ENCODE results near the gene EPYC. TPM values are rescaled to one million over a fixed set of nuclear protein-coding genes. Genes with fewer than 3 reads are reported as not detected.
A peak's percentile ranks its signal among the peaks of the same experiment; 100 is the strongest.
"Not testable (repeated sequence)": the region's sequence is repeated elsewhere in the genome, so short reads cannot be mapped to it uniquely, and the experiment has no call there.

EPYC gene
- total and polyA plus RNA-seq, 12 donors: 0.78 TPM; not detected in 11

- Histone ChIP-seq H3K4me3 (no peak overlapping the region), H3K9me3 (replicated peaks in 1 of 3) (no peaks in the 10 kb centered on the region), H3K27me3 (no peaks in the 10 kb centered on the region), H3K4me1 (replicated peaks in 1 of 2) (no peaks in the 10 kb centered on the region), H3K36me3 (replicated peaks in 1 of 2) (no peaks in the 10 kb centered on the region), H3K27ac (no peak overlapping the region)
- no peak for DNase-seq
- 91 to 100% (median 96%) methylated on average over 1 of the region's 1 CpG for WGBS, 4 donors
- TF ChIP-seq CTCF (IDR thresholded peaks at IDR 0.05) (no peak), POLR2A (IDR thresholded peaks at IDR 0.05) (no peak)
- intact Hi-C loops (cut with DNase I): no loop called here
These were observed 17.7 kb downstream of the EPYC start for GRCh38 chr12:90987101-90987500.

GRCh38 chr12:90985331-90985730 is 19.4 kb downstream of the EPYC start:
- H3K9me3 ChIP-seq (replicated peaks in 1 of 3); DNase-seq; H3K36me3 ChIP-seq (replicated peaks in 1 of 2); H3K4me3 ChIP-seq; H3K27ac ChIP-seq; H3K4me1 ChIP-seq (replicated peaks in 1 of 2); intact Hi-C loops (cut with DNase I); H3K27me3 ChIP-seq: not testable (repeated sequence)
- WGBS, 4 donors: 73 to 86% (median 82%) methylated on average over 3 of the region's 3 CpGs

GRCh38 chr12:90984114-90984513 is 20.7 kb downstream of the EPYC start:
- Histone ChIP-seq H3K4me1 (replicated peaks in 1 of 2) (no peaks in the 10 kb centered on the region), H3K36me3 (replicated peaks in 1 of 2) (no peaks in the 10 kb centered on the region), H3K4me3 (no peak overlapping the region), H3K9me3 (replicated peaks in 1 of 3) (no peaks in the 10 kb centered on the region), H3K27me3 (no peaks in the 10 kb centered on the region), H3K27ac (no peak overlapping the region)
- intact Hi-C loops (cut with DNase I): loop anchor here in 1 of 2 donors (5.0 kb wide), 1 partner anchor 373 kb away; no protein-coding TSS in a partner anchor
- TF ChIP-seq CTCF (IDR thresholded peaks at IDR 0.05): no peak
- no peak for TF ChIP-seq POLR2A (IDR thresholded peaks at IDR 0.05)
- no peak for DNase-seq
- 69 to 84% (median 82%) methylated on average over 3 of the region's 3 CpGs for WGBS, 4 donors

GRCh38 chr12:90982170-90982569 is 22.6 kb downstream of the EPYC start:
- Histone ChIP-seq H3K36me3 (replicated peaks in 1 of 2) (no peaks in the 10 kb centered on the region), H3K9me3 (replicated peaks in 1 of 3) (no peaks in the 10 kb centered on the region), H3K4me1 (replicated peaks in 1 of 2) (no peaks in the 10 kb centered on the region), H3K4me3 (no peak overlapping the region), H3K27me3 (no peaks in the 10 kb centered on the region), H3K27ac (no peak overlapping the region)
- 91 to 95% (median 92%) methylated on average over 1 of the region's 1 CpG for WGBS, 4 donors
- intact Hi-C loops (cut with DNase I): loop anchor here in 1 of 2 donors (5.0 kb wide), 1 partner anchor 375 kb away; no protein-coding TSS in a partner anchor
- no peak for DNase-seq
- no peak for TF ChIP-seq POLR2A (IDR thresholded peaks at IDR 0.05)
- no peak for TF ChIP-seq CTCF (IDR thresholded peaks at IDR 0.05)

GRCh38 chr12:90979951-90980350 is 24.8 kb downstream of the EPYC start:
- no peak overlapping the region for H3K4me3 ChIP-seq
- TF ChIP-seq CTCF (IDR thresholded peaks at IDR 0.05) (no peak), POLR2A (IDR thresholded peaks at IDR 0.05) (no peak)
- intact Hi-C loops (cut with DNase I): loop anchor here in 1 of 2 donors (5.0 kb wide), 1 partner anchor 377 kb away; no protein-coding TSS in a partner anchor
- H3K27me3 ChIP-seq: no peaks in the 10 kb centered on the region
- no peak for DNase-seq
- no peaks in the 10 kb centered on the region for H3K36me3 ChIP-seq (replicated peaks in 1 of 2)
- H3K4me1 ChIP-seq (replicated peaks in 1 of 2): no peaks in the 10 kb centered on the region
- H3K27ac ChIP-seq: peak overlapping the region in 1 of 5 donors; percentile 21
- H3K9me3 ChIP-seq (replicated peaks in 1 of 3): no peaks in the 10 kb centered on the region
- whole genome bisulfite sequencing, 4 donors: 68 to 78% (median 73%) methylated on average over 3 of the region's 3 CpGs

Measured in adrenal gland (tissue), 12 donors.